ENCODE data around the gene C14orf119. TPM values are rescaled to one million over a fixed set of nuclear protein-coding genes. Genes with fewer than 3 reads are reported as not detected.
A peak's percentile ranks its signal among the peaks of the same experiment; 100 is the strongest.

Gene C14orf119
- total RNA-seq, 1 donor from 2014 or later: 53.0 TPM

DNA sequence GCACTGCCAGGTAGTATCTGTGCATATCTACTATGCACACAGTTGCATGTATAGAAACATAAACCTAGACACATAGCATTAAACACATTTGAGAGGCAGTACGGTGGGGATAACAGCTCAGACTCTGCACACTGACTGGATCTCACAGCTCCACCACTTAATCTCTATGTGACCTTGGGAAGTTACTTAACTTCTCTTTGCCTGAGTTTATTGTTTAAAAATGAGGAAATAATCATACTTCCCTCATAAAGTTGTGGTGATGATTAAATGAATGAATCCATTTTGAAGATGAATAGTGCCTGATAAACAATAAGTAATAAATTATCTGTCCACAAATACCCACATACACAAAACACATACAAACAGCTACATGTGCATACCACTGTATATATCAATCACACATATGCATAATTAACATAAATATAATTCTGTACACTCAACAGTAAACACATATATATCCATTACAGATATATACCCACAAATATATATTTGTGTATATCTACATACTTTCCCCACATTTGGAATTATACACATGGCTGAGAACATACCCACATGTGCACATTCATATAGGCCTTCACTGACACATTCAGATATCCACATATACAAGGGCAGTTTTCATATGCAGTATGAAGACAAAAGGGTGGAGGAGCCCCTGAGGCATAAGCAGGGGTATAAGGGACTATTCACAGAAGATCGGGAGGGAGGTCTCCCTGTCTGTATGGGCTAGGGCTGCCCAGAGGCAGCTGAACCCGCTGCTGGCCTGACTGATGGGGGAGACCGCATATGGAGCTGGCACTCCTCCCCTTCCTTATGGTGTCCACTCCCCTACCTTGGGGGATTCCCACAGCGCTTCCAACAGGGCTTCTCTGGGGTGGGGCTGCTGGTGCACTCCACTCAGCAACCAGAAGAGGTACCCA, 43.9 kb upstream of the C14orf119 start:
- H3K27ac Mint-ChIP-seq: no peak overlapping the region
- H3K4me3 Mint-ChIP-seq: no peak overlapping the region
- TF ChIP-seq, protein P1, sequence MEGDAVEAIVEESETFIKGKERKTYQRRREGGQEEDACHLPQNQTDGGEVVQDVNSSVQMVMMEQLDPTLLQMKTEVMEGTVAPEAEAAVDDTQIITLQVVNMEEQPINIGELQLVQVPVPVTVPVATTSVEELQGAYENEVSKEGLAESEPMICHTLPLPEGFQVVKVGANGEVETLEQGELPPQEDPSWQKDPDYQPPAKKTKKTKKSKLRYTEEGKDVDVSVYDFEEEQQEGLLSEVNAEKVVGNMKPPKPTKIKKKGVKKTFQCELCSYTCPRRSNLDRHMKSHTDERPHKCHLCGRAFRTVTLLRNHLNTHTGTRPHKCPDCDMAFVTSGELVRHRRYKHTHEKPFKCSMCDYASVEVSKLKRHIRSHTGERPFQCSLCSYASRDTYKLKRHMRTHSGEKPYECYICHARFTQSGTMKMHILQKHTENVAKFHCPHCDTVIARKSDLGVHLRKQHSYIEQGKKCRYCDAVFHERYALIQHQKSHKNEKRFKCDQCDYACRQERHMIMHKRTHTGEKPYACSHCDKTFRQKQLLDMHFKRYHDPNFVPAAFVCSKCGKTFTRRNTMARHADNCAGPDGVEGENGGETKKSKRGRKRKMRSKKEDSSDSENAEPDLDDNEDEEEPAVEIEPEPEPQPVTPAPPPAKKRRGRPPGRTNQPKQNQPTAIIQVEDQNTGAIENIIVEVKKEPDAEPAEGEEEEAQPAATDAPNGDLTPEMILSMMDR (conservative IDR thresholded peaks at IDR 0.05): no peak
- no peak for DNase-seq (ENCODE audit: extremely low spot score, unreplicated experiment)
- H3K27me3 Mint-ChIP-seq: no peaks in the 10 kb centered on the region
- peaks cover 7% of the 10 kb centered on the region for H3K4me1 Mint-ChIP-seq (ENCODE audit: unreplicated experiment)
- no peaks in the 10 kb centered on the region for H3K9me3 Mint-ChIP-seq
- H3K36me3 Mint-ChIP-seq: peaks cover 5% of the 10 kb centered on the region

DNA sequence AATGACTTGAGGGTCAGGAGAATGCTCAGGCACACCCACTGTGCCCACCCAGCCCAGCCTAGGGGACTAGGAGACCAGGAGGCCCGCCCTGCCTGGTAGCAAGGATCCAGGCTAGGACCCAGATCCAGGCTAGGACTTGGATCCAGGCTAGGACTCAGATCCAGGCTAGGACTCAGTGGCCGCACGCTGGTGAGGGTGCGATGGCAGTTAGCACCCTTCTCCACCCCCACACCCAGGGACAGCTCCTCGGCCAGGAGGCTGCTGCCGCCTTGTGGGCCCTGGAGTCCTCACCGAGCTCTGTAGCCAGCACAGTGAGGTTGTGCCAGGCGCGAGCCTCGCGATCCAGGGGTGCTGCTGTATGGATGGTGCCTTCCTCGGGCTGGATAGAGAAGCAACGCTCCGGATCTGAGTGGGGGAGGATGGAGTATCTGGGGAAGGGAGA, 43.1 kb upstream of the C14orf119 start:
- no peak overlapping the region for H3K4me3 Mint-ChIP-seq
- H3K36me3 Mint-ChIP-seq: peaks cover 5% of the 10 kb centered on the region
- no peak for DNase-seq (ENCODE audit: extremely low spot score, unreplicated experiment)
- H3K27ac Mint-ChIP-seq: no peak overlapping the region
- H3K4me1 Mint-ChIP-seq (ENCODE audit: unreplicated experiment): peaks cover 9% of the 10 kb centered on the region
- H3K9me3 Mint-ChIP-seq: no peaks in the 10 kb centered on the region
- TF ChIP-seq, protein P1 (conservative IDR thresholded peaks at IDR 0.05): no peak
- no peaks in the 10 kb centered on the region for H3K27me3 Mint-ChIP-seq

DNA sequence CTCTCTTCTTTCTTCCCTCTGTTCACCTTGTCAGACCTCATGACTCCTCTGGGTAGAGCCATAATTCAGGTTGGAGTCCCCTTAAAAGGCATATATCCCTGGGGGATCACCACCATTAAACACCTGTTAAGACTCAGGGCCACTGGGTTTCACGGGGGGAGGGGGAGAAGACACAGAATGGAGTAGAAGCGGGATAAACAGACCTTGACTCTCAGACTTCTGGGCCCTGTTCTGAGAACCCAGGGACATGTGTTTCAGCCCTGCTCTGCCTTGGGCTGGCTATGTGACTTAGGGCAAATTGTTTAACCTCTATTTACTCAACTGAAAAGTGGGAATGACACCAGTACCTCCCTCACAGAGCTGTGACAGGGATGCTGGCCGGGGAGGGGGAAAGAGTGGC, 42.6 kb upstream of the C14orf119 start:
- Mint-ChIP-seq H3K27me3 (no peaks in the 10 kb centered on the region), H3K4me3 (no peak overlapping the region), H3K4me1 (ENCODE audit: unreplicated experiment) (peaks cover 9% of the 10 kb centered on the region), H3K27ac (no peak overlapping the region), H3K9me3 (no peaks in the 10 kb centered on the region), H3K36me3 (peaks cover under 1% of the 10 kb centered on the region)
- TF ChIP-seq, protein P1 (conservative IDR thresholded peaks at IDR 0.05): no peak
- no peak for DNase-seq (ENCODE audit: extremely low spot score, unreplicated experiment)

DNA sequence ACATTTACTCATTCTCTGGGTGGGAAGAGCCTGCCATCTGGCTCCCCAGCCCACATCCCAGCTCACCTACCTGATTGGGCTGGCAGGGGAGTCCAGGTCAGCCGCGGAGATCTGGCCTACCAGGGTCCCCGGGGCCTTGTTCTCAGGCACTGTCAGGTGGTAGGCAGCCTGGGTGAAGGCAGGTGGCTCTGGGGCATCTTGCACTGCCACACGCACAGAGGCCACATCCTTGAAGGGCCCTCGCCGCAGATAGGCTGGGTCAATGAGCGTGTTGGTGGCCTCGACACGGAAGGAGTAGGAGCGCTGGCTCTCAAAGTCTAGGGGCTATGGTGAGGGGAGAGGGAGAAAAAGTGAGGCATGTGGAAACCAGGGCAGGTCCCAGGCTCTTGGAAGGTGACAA, 41.9 kb upstream of the C14orf119 start:
- no peak for DNase-seq (ENCODE audit: extremely low spot score, unreplicated experiment)
- TF ChIP-seq, protein P1 (conservative IDR thresholded peaks at IDR 0.05): no peak
- Mint-ChIP-seq H3K27ac (no peak overlapping the region), H3K27me3 (no peaks in the 10 kb centered on the region), H3K9me3 (no peaks in the 10 kb centered on the region), H3K4me1 (ENCODE audit: unreplicated experiment) (peaks cover 14% of the 10 kb centered on the region), H3K4me3 (no peak overlapping the region), H3K36me3 (no peaks in the 10 kb centered on the region)

DNA sequence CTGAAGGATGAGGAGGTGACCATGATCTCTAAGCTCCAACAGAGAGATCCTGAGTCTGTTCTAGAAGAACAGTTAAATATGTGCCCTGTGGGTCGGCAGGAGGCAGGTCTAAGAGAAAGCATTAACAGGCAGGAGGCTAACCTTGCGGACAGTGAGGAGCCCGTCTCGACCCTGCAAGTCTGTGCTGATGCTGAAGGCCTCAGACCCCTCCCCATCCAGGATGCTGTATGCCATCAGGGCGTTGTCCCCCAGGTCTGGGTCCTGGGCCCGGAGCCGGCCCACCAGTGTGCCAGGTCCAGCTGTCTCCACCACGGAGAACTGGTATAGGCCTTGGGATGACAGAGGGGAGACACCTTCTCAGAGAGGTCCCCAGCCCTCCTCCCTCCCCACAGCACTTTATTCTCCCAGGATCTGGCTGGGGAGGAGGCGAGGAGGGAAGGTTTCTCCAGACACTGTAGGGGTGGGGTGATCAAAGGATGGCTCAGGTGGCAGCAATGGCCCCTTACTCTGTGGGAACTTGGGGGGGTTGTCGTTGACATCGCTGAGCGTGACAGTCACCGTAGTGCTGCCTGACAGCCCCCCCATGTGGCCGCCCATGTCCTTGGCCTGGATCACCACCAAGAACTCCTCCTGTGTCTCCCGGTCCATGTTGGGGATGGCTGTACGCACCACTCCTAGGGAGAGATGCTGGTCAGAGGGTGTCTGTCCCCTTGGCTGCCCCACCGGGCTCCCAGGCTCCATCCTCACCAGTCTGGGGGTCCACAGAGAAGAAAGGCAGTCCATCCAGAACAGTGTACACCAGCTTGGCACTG, 41.1 kb upstream of the C14orf119 start:
- TF ChIP-seq, protein P1 (conservative IDR thresholded peaks at IDR 0.05): peak; percentile 47
- no peak overlapping the region for H3K4me3 Mint-ChIP-seq
- no peak overlapping the region for H3K27ac Mint-ChIP-seq
- DNase-seq (ENCODE audit: extremely low spot score, unreplicated experiment): no peak
- no peaks in the 10 kb centered on the region for H3K27me3 Mint-ChIP-seq
- no peaks in the 10 kb centered on the region for H3K9me3 Mint-ChIP-seq
- H3K4me1 Mint-ChIP-seq (ENCODE audit: unreplicated experiment): peaks cover 14% of the 10 kb centered on the region
- H3K36me3 Mint-ChIP-seq: no peaks in the 10 kb centered on the region

Measured in type B pancreatic cell (in vitro differentiated cells).